ENCODE measurements around the gene CHMP2B.
"Not testable (repeated sequence)": the region's sequence is repeated elsewhere in the genome, so short reads cannot be mapped to it uniquely, and the experiment has no call there.

CHMP2B gene

DNA sequence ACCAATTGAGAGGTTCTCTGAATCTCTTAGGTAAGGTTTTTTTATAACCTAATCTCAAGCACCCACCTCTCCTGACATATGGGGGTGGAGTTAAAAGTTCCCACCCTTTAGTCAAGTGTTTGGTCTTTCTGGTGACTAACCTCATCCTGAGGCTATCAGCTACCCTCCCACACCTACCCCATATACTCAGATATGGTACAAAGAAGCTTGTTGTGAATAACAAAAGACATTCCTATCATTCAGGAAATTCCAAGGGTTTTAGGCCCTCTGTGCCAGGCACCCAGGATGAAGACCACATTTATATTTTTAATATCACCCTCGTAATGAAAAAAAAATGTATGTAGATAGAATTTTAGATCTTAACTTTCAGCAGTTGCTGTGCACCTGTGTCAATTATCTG, 9.0 kb downstream of the CHMP2B start:
- no peak for DNase-seq

DNA sequence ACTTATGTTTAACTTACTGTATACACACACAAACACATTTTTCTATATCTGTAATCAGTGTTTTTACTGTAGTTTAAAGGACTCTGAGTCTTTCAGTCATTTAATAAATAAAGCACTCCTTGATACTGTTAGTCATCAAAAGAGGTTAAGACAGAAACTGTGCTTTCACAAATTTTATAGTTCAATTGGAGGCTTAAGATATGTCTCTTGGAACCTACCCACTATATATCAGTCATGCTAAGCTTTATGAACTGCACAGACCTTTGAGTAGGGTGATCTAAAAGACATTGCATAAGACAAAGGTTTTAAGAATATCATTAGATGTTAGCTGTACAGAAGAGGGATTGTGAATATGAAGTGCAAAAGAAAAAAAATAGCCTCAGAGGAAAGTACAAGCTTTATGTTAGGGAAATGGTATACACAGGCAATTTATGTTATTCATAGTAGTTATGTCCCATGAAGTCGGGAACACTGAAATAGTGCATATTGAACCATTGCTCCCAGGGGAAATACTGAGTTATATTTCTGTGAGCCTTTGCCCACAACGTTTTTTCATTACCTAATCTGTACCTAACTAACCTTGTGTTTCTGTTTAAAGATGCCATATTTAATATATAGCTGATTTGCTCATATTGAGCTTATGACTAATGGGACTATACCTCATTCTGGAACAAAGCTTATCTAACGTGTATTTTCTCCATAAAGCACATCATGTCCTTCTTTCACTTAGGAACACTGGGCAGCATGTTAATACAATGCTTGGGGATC, 19.7 kb downstream of the CHMP2B start:
- DNase-seq: no peak

- DNase-seq: no peak
These were observed 20.3 kb downstream of the CHMP2B start for GRCh38 chr3:87247430-87247773.

GRCh38 chr3:87248231-87248630, 21.1 kb downstream of the CHMP2B start:
- not testable (repeated sequence) for DNase-seq

DNA sequence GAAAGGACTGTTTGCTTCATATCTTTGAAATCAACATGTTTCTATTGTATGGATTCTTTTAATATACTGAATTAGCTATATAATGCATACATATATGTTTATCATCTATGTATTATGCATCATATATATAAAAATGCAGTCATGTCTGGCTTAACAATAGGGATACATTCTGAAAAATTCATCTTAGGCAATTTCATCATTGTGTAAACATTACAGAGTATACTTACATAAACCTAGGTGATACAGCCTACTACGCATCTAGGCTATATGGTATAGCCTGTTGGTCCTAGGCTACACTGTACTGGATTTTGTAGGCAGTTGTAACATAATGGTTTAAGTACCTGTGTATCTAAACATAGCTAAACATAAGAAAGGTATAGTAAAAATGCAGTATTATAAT, 21.7 kb downstream of the CHMP2B start:
- no peak for DNase-seq

- DNase-seq: no peak
These were observed 22.9 kb downstream of the CHMP2B start for GRCh38 chr3:87250009-87250408.

GRCh38 chr3:87260270-87260669, 33.2 kb downstream of the CHMP2B start:
- DNase-seq: peak; percentile 19

DNA sequence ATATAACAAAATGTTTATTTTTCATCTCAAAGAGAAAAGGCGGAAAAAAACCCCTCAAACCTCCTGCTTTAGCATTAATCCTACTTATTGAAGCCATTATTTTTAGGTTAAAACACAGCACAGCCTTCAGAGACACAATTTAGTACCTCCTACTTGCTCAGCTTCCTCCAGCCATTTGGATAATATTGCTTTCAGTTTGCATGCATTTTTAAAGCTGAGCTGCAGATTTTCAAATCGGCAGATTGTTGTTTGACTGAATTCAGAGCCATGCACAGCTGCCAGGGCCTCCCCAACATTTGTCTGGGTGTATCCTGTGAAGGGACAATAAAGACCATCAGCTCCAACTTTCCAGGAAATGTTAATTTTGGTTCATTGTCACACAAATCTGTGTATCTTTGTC, 34.8 kb downstream of the CHMP2B start:
- DNase-seq: no peak

- no peak for DNase-seq
These were observed 41.0 kb downstream of the CHMP2B start for GRCh38 chr3:87267953-87268645.

- no peak for DNase-seq
These were observed 41.6 kb downstream of the CHMP2B start for GRCh38 chr3:87268646-87269211.

DNA sequence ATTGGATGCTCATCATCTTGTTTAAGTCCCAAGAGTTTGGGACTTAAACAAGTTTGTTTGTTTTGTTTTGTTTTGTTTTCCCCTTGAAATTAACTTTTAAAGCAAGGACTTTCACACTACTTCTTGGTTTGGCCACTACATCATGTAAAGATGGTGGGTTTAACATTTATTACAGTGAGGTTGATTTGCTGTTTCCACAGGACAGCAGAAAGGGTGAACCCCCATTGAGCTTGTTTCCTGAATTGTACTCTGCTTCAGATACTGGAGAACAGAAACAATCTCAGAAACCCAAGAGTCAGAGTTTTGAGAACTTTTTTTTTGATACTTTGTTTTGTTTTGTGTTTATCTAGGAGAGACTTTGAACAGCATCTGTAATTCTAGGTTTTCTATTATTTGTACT, 42.6 kb downstream of the CHMP2B start:
- DNase-seq: no peak

DNA sequence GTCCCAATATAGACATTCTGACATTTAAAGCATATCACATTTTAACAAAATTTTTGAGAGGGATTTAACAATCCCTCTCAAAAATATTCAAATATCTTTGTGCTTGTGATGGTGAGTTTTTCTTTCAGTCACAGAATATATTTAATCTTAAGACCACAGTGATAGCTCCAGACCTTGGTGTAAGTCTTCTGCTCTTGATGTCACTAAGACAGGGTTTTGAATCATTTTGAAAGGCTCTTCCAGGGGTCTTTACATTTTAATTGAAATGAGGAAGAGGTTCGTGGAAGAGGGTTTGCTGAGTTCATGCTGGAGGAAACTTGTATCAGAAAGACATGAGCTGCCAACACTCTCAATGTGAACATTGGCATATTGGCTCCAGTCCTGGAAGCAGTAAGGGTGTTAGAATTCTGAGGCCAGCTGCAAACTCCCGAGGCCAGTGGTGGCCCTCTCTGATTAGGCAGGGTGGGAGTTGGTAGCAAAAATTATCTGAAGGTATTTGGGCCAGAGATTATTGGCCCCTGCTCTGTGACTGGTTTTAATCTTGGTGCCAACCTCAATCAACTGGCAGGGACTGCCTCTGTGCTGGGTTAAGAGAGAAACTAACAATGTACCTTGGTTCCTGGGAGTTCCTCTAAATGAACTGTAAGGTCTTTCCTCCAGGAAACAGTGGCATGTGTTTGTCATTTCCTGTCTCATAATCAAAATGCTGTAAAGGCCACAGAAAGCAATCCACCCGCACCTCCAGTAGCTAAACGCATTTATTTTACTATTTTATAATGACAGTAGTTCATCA, 44.0 kb downstream of the CHMP2B start:
- DNase-seq: no peak

- no peak for DNase-seq
These were observed 45.7 kb downstream of the CHMP2B start for GRCh38 chr3:87272718-87273341.

GRCh38 chr3:87276484-87276883, 49.4 kb downstream of the CHMP2B start, which contains the start of gene POU1F1:
TSS of gene POU1F1 (minus strand) at chr3:87276584. CDS start at chr3:87276462, 122 bp downstream.
- no peak for DNase-seq

DNA sequence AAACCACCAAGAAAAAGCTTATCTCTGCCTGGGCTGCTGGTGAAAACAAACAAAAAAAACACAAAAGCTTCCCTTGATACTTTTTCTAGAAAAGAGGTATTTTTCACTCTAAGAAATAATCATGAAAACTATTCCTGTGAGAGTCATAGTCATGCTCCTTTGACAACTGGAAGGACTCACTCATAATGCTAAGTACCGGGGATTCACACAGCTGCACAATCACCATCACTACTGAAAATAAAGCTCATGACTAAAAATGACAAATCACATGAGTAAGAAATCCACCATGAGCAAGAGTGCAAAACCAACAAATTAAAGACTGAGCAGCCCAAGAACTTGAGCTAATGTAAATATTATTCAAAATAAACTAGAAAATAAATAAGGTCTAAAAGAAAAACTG, 59.9 kb downstream of the CHMP2B start:
- DNase-seq: no peak

- no peak for DNase-seq
These were observed 61.3 kb downstream of the CHMP2B start for GRCh38 chr3:87288446-87288845.

DNA sequence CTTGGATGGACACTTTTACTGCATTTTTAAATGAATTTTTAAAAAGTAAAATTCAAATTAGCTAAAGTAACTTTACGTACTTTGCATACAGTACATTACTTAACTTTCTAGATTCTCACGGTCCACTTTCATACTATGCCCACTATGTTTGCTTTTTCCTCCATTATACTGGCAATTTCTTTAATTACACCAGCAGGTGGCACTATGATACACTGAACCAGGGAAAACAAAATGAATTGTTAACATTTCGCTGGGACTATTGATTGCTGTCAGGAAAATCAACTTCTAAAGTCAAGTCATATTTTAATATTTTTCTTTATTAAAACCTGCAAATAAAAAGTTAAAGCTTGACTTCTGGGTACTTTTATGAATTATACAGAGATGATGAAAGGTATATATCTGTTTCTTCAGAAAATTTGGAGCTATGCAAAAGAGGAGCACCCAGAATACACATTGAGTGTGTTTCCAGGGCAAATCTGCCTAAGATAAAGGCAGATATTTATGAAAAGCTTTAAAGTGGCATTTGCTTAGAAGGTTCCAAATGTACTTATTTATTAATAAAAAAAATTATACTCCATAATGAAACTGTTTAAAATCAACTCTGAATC, 71.1 kb downstream of the CHMP2B start:
- no peak for DNase-seq

DNA sequence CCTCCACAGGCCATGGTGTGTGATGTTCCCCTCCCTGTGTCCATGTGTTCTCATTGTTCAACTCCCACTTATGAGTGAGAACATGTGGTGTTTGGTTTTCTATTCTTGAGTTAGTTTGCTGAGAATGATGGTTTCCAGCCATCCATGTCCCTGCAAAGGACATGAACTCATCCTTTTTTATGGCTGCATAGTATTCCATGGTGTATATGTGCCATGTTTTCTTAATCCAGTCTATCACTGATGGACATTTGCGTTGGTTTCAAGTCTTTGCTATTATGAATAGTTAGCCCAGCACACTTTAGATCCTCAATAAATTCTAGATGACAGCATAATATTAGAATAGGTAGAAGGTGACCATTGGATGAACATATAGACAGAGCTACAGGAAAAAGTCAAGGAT, 77.9 kb downstream of the CHMP2B start:
- not testable (repeated sequence) for DNase-seq
